Retinal pigment epithelial cell (primary cell): Measurements from ENCODE around the gene PPARG.

Experiments
- DNase-seq: peaks from one replicate; pipeline ENCODE4 v3.0.0-alpha.2; 2010; ENCODE audit warnings: low read depth
- H3K4me3 ChIP-seq: 2 replicates; pipeline ENCODE4 v1.5.1; 2011; ENCODE audit warnings: mild to moderate bottlenecking, low read length, control low read depth, moderate library complexity
- CTCF ChIP-seq: conservative IDR thresholded peaks from 2 replicates; pipeline ENCODE4 v1.5.1; 2011; ENCODE audit warnings: low read depth, low read length, control low read depth, inconsistent platforms

The PPARG gene

GRCh38 chr3:12388185-12388584 is 99.3 kb downstream of the PPARG start:
- DNase-seq = no peak
- no peak for TF ChIP-seq CTCF
- no peak overlapping the region for H3K4me3 ChIP-seq

GRCh38 chr3:12392101-12392878 is 103.4 kb downstream of the PPARG start:
- no peak overlapping the region for H3K4me3 ChIP-seq
- DNase-seq = no peak
- TF ChIP-seq CTCF = no peak

- no peak for TF ChIP-seq CTCF
- H3K4me3 ChIP-seq = no peak overlapping the region
- no peak for DNase-seq
These were observed 105.0 kb downstream of the PPARG start for GRCh38 chr3:12393894-12394293.

- no peak overlapping the region for H3K4me3 ChIP-seq
- no peak for TF ChIP-seq CTCF
- no peak for DNase-seq
These were observed 105.8 kb downstream of the PPARG start for GRCh38 chr3:12394569-12395271.

GRCh38 chr3:12395349-12396012 is 106.6 kb downstream of the PPARG start:
- no peak for TF ChIP-seq CTCF
- DNase-seq = no peak
- no peak overlapping the region for H3K4me3 ChIP-seq

GRCh38 chr3:12396471-12396870 is 107.6 kb downstream of the PPARG start:
- DNase-seq = no peak
- TF ChIP-seq CTCF = no peak

More at GRCh38 chr3:12396471-12396870, 107.6 kb downstream of the PPARG start:
- no peak overlapping the region for H3K4me3 ChIP-seq
